Thymus (tissue), 11 donors: ENCODE data around the gene KCNK3. TPM values are rescaled to one million over a fixed set of nuclear protein-coding genes. Genes with fewer than 3 reads are reported as not detected.
"Not testable (repeated sequence)": the region's sequence is repeated elsewhere in the genome, so short reads cannot be mapped to it uniquely, and the experiment has no call there.

Experiments
- DNase-seq, 9 donors: peaks; one replicate each; pipeline ENCODE4 v3.0.0-alpha.2; 2013; ENCODE audit warnings: low spot score in 9 of 9, low read depth in 6 of 9, missing footprints in 1 of 9
- H3K27ac ChIP-seq, 2 donors: one replicate each; pipeline ENCODE4 v1.5.1; 2013; ENCODE audit warnings: control low read depth in 1 of 2, low read depth in 1 of 2, low read length in 1 of 2, mild to moderate bottlenecking in 1 of 2, moderate library complexity in 1 of 2
- H3K27me3 ChIP-seq, 2 donors: one replicate each; pipeline ENCODE4 v1.5.1; 2013; ENCODE audit warnings: low read length in 1 of 2; ENCODE audit not compliant: control insufficient read depth in 2 of 2, insufficient read depth in 1 of 2
- H3K36me3 ChIP-seq, 2 donors: one replicate each; pipeline ENCODE4 v1.5.1; 2013; ENCODE audit warnings: low read length in 1 of 2, mild to moderate bottlenecking in 1 of 2, moderate library complexity in 1 of 2; ENCODE audit not compliant: control insufficient read depth in 2 of 2, insufficient read depth in 2 of 2
- H3K4me1 ChIP-seq, 2 donors: one replicate each; pipeline ENCODE4 v1.5.1; 2013; ENCODE audit warnings: low read length in 2 of 2; ENCODE audit not compliant: control insufficient read depth in 2 of 2, insufficient read depth in 2 of 2
- H3K4me3 ChIP-seq, 2 donors: one replicate each; pipeline ENCODE4 v1.5.1; 2013; ENCODE audit warnings: low read length in 2 of 2, control low read depth in 1 of 2, mild to moderate bottlenecking in 1 of 2
- H3K9me3 ChIP-seq, 2 donors: one replicate each; pipeline ENCODE4 v1.5.1; 2013; ENCODE audit warnings: low read length in 1 of 2, mild to moderate bottlenecking in 1 of 2; ENCODE audit not compliant: control insufficient read depth in 2 of 2, insufficient read depth in 1 of 2
- WGBS: extraction: QIAGEN DNeasy Blood & Tissue Kit; methylation state at CpG from one replicate; pipeline ENCODE4 v1.1.7; 2013; 5-methylcytosine and 5-hydroxymethylcytosine counted together
- polyA plus RNA-seq: library from polyadenylated mRNA; stranded (reverse); fragments of 200-250 nt; gene quantifications from one replicate; pipeline ENCODE4 v1.2.3, GENCODE V29; 2013
- total RNA-seq: library from RNA; stranded (reverse); fragments of 120-200 nt; gene quantifications from one replicate; pipeline ENCODE4 v1.2.4, GENCODE V29; 2013
- donor health status: healthy.

Gene KCNK3
- total and polyA plus RNA-seq, 2 donors, result 0.05 to 0.71 TPM

- no peak overlapping the region for H3K27ac ChIP-seq
- no peak for DNase-seq
- peaks cover 0 to 5% of the 10 kb centered on the region in 2 donors for H3K27me3 ChIP-seq
- 85% methylated on average over 6 of the region's 6 CpGs for WGBS
- H3K36me3 ChIP-seq, result no peaks in the 10 kb centered on the region
- H3K4me3 ChIP-seq, result no peak overlapping the region
- no peaks in the 10 kb centered on the region for H3K4me1 ChIP-seq
- H3K9me3 ChIP-seq, result peaks cover 0 to 4% of the 10 kb centered on the region in 2 donors
Observed at GRCh38 chr2:26658691-26659346, 33.7 kb upstream of the KCNK3 start.

- 92% methylated on average over 1 of the region's 1 CpG for WGBS
- no peak for DNase-seq
- H3K9me3 ChIP-seq, result peaks cover 0 to 4% of the 10 kb centered on the region in 2 donors
- H3K36me3 ChIP-seq, result no peaks in the 10 kb centered on the region
- no peak overlapping the region for H3K27ac ChIP-seq
- no peak overlapping the region for H3K4me3 ChIP-seq
- no peaks in the 10 kb centered on the region for H3K4me1 ChIP-seq
- peaks cover 0 to 4% of the 10 kb centered on the region in 2 donors for H3K27me3 ChIP-seq
Observed at GRCh38 chr2:26660363-26660962, 32.1 kb upstream of the KCNK3 start.

- 96% methylated on average over 21 of the region's 21 CpGs for WGBS
- H3K9me3 ChIP-seq, H3K4me1 ChIP-seq, H3K4me3 ChIP-seq, H3K27ac ChIP-seq, DNase-seq, H3K36me3 ChIP-seq: not testable (repeated sequence)
- peaks cover 3 to 21% of the 10 kb centered on the region in 2 donors for H3K27me3 ChIP-seq
Observed at GRCh38 chr2:26665296-26665695, 27.2 kb upstream of the KCNK3 start.

- H3K27ac ChIP-seq, result no peak overlapping the region
- WGBS, result 98% methylated on average over 2 of the region's 2 CpGs
- H3K4me3 ChIP-seq, result no peak overlapping the region
- no peaks in the 10 kb centered on the region for H3K9me3 ChIP-seq
- peaks cover 3 to 29% of the 10 kb centered on the region in 2 donors for H3K27me3 ChIP-seq
- no peak for DNase-seq
- no peaks in the 10 kb centered on the region for H3K4me1 ChIP-seq
- no peaks in the 10 kb centered on the region for H3K36me3 ChIP-seq
Observed at GRCh38 chr2:26666671-26667070, 25.9 kb upstream of the KCNK3 start.

GRCh38 chr2:26668041-26668440 is 24.5 kb upstream of the KCNK3 start:
- no peaks in the 10 kb centered on the region for H3K4me1 ChIP-seq
- DNase-seq, result no peak
- no peak overlapping the region for H3K4me3 ChIP-seq
- no peaks in the 10 kb centered on the region for H3K36me3 ChIP-seq
- peaks cover 3 to 38% of the 10 kb centered on the region in 2 donors for H3K27me3 ChIP-seq
- 93% methylated on average over 4 of the region's 4 CpGs for WGBS
- H3K27ac ChIP-seq, result no peak overlapping the region
- no peaks in the 10 kb centered on the region for H3K9me3 ChIP-seq

- no peaks in the 10 kb centered on the region for H3K4me1 ChIP-seq
- no peaks in the 10 kb centered on the region for H3K9me3 ChIP-seq
- H3K27ac ChIP-seq, result no peak overlapping the region
- H3K4me3 ChIP-seq, result no peak overlapping the region
- WGBS, result 66% methylated on average over 8 of the region's 8 CpGs
- peaks cover 3 to 43% of the 10 kb centered on the region in 2 donors for H3K27me3 ChIP-seq
- no peaks in the 10 kb centered on the region for H3K36me3 ChIP-seq
- DNase-seq, result no peak
Observed at GRCh38 chr2:26668856-26669750, 23.4 kb upstream of the KCNK3 start.

GRCh38 chr2:26670171-26670570 is 22.4 kb upstream of the KCNK3 start:
- DNase-seq, result no peak
- H3K36me3 ChIP-seq, result no peaks in the 10 kb centered on the region
- H3K27ac ChIP-seq, result no peak overlapping the region
- no peaks in the 10 kb centered on the region for H3K4me1 ChIP-seq
- H3K4me3 ChIP-seq, result no peak overlapping the region
- H3K27me3 ChIP-seq, result peaks cover 3 to 45% of the 10 kb centered on the region in 2 donors
- H3K9me3 ChIP-seq, result no peaks in the 10 kb centered on the region
- 24% methylated on average over 3 of the region's 3 CpGs for WGBS

- Histone ChIP-seq H3K4me3 (no peak overlapping the region), H3K36me3 (no peaks in the 10 kb centered on the region), H3K9me3 (no peaks in the 10 kb centered on the region), H3K27me3 (peaks cover 3 to 47% of the 10 kb centered on the region in 2 donors), H3K4me1 (no peaks in the 10 kb centered on the region), H3K27ac (no peak overlapping the region)
- DNase-seq, result no peak
- 89% methylated on average over 5 of the region's 5 CpGs for WGBS
Observed at GRCh38 chr2:26670931-26671460, 21.5 kb upstream of the KCNK3 start.

GRCh38 chr2:26671691-26672090 is 20.8 kb upstream of the KCNK3 start:
- no peaks in the 10 kb centered on the region for H3K9me3 ChIP-seq
- peaks cover 3 to 47% of the 10 kb centered on the region in 2 donors for H3K27me3 ChIP-seq
- WGBS, result 95% methylated on average over 5 of the region's 5 CpGs

More at GRCh38 chr2:26671691-26672090, 20.8 kb upstream of the KCNK3 start:
- DNase-seq, result no peak
- Histone ChIP-seq H3K27ac (no peak overlapping the region), H3K36me3 (no peaks in the 10 kb centered on the region), H3K4me3 (no peak overlapping the region), H3K4me1 (no peaks in the 10 kb centered on the region)
